Adipocyte (in vitro differentiated cells): ENCODE data around the gene BCL10.
"Not testable (repeated sequence)": the region's sequence is repeated elsewhere in the genome, so short reads cannot be mapped to it uniquely, and the experiment has no call there.

Experiments used
- DNase-seq: peaks from one replicate; pipeline ENCODE4 v3.0.0-alpha.2; 2015; ENCODE audit warnings: low read depth
- H3K27me3 ChIP-seq: replicated peaks from 2 replicates; pipeline ENCODE4 v1.7.0; 2013; ENCODE audit warnings: mild to moderate bottlenecking, low read length, moderate library complexity; ENCODE audit not compliant: control insufficient read depth, insufficient read depth
- H3K36me3 ChIP-seq: 2 replicates; pipeline ENCODE4 v1.7.0; 2013; ENCODE audit warnings: low read length, mild to moderate bottlenecking, moderate library complexity; ENCODE audit not compliant: control insufficient read depth, insufficient read depth, severe bottlenecking
- H3K4me1 ChIP-seq: 2 replicates; pipeline ENCODE4 v1.7.0; 2013; ENCODE audit warnings: mild to moderate bottlenecking, low read length, moderate library complexity; ENCODE audit not compliant: control insufficient read depth, insufficient read depth
- H3K4me3 ChIP-seq: 2 replicates; pipeline ENCODE4 v1.7.0; 2013; ENCODE audit warnings: mild to moderate bottlenecking, low read length, moderate library complexity
- H3K9ac ChIP-seq: 2 replicates; pipeline ENCODE4 v1.7.0; 2013; ENCODE audit warnings: mild to moderate bottlenecking, low read length, moderate library complexity
- H3K9me3 ChIP-seq: 2 replicates; pipeline ENCODE4 v1.7.0; 2013; ENCODE audit warnings: mild to moderate bottlenecking, low read length, moderate library complexity; ENCODE audit not compliant: control insufficient read depth

Gene BCL10

GRCh38 chr1:85259912-85260274 is 16.5 kb downstream of the BCL10 start:
- Histone ChIP-seq H3K27me3 (no peaks in the 10 kb centered on the region), H3K9ac (peak overlapping the region; percentile 99), H3K4me1 (peaks cover 34% of the 10 kb centered on the region), H3K9me3 (no peaks in the 10 kb centered on the region), H3K4me3 (peak overlapping the region; percentile 97), H3K36me3 (peaks cover 21% of the 10 kb centered on the region)
- no peak for DNase-seq

- Histone ChIP-seq H3K9ac (peak within 1 kb of the TSS; percentile 99), H3K4me1 (peaks cover 34% of the 10 kb centered on the region), H3K36me3 (peaks cover 21% of the 10 kb centered on the region), H3K4me3 (peak within 1 kb of the TSS; percentile 97), H3K9me3 (no peaks in the 10 kb centered on the region), H3K27me3 (no peaks in the 10 kb centered on the region)
- DNase-seq: peak; percentile 99
Measured at GRCh38 chr1:85259118-85259911, 17.1 kb downstream of the BCL10 start, which contains the start of gene C1orf52. Gene C1orf52 (minus strand): TSS chr1:85259662. CDS start chr1:85259633, 29 bp downstream.

GRCh38 chr1:85258536-85259117 is 17.8 kb downstream of the BCL10 start:
- H3K9ac ChIP-seq: peak overlapping the region; percentile 99
- H3K36me3 ChIP-seq: peaks cover 27% of the 10 kb centered on the region
- H3K4me3 ChIP-seq: peak overlapping the region; percentile 97

GRCh38 chr1:85249042-85249441 is 27.4 kb downstream of the BCL10 start:
- H3K9me3 ChIP-seq, H3K4me3 ChIP-seq, H3K27me3 ChIP-seq, H3K9ac ChIP-seq, DNase-seq: not testable (repeated sequence)
- Histone ChIP-seq H3K36me3 (peaks cover 23% of the 10 kb centered on the region), H3K4me1 (peaks cover 22% of the 10 kb centered on the region)

More at GRCh38 chr1:85258536-85259117, 17.8 kb downstream of the BCL10 start:
- Histone ChIP-seq H3K9me3 (no peaks in the 10 kb centered on the region), H3K4me1 (peaks cover 34% of the 10 kb centered on the region), H3K27me3 (no peaks in the 10 kb centered on the region)
- peak; percentile 55 for DNase-seq

GRCh38 chr1:85245891-85246290 is 30.5 kb downstream of the BCL10 start:
- Histone ChIP-seq H3K9me3 (no peaks in the 10 kb centered on the region), H3K4me1 (peaks cover 35% of the 10 kb centered on the region), H3K9ac (no peak overlapping the region), H3K36me3 (no peaks in the 10 kb centered on the region), H3K27me3 (no peaks in the 10 kb centered on the region), H3K4me3 (no peak overlapping the region)
- DNase-seq: no peak

GRCh38 chr1:85245456-85245855 is 31.0 kb downstream of the BCL10 start:
- Histone ChIP-seq H3K9ac (no peak overlapping the region), H3K4me1 (peaks cover 40% of the 10 kb centered on the region), H3K27me3 (no peaks in the 10 kb centered on the region), H3K4me3 (no peak overlapping the region), H3K36me3 (no peaks in the 10 kb centered on the region), H3K9me3 (no peaks in the 10 kb centered on the region)
- DNase-seq: no peak

GRCh38 chr1:85244271-85245061 is 32.0 kb downstream of the BCL10 start:
- Histone ChIP-seq H3K4me1 (peaks cover 45% of the 10 kb centered on the region), H3K27me3 (no peaks in the 10 kb centered on the region), H3K4me3 (peak overlapping the region; percentile 0), H3K9me3 (no peaks in the 10 kb centered on the region), H3K9ac (peak overlapping the region; percentile 37), H3K36me3 (no peaks in the 10 kb centered on the region)
- DNase-seq: peak; percentile 51

GRCh38 chr1:85243372-85243771 is 33.1 kb downstream of the BCL10 start:
- Histone ChIP-seq H3K4me1 (peaks cover 45% of the 10 kb centered on the region), H3K27me3 (no peaks in the 10 kb centered on the region), H3K9me3 (no peaks in the 10 kb centered on the region), H3K9ac (peak overlapping the region; percentile 37), H3K4me3 (no peak overlapping the region), H3K36me3 (no peaks in the 10 kb centered on the region)
- peak; percentile 74 for DNase-seq

GRCh38 chr1:85240643-85241042 is 35.8 kb downstream of the BCL10 start:
- Histone ChIP-seq H3K27me3 (no peaks in the 10 kb centered on the region), H3K36me3 (no peaks in the 10 kb centered on the region), H3K9ac (peak overlapping the region; percentile 43), H3K4me3 (no peak overlapping the region), H3K9me3 (no peaks in the 10 kb centered on the region), H3K4me1 (peaks cover 40% of the 10 kb centered on the region)
- no peak for DNase-seq

GRCh38 chr1:85240174-85240601 is 36.2 kb downstream of the BCL10 start:
- peaks cover 35% of the 10 kb centered on the region for H3K4me1 ChIP-seq
- H3K36me3 ChIP-seq: no peaks in the 10 kb centered on the region
- DNase-seq: peak; percentile 39
- peak overlapping the region; percentile 43 for H3K9ac ChIP-seq
- no peaks in the 10 kb centered on the region for H3K27me3 ChIP-seq
- no peaks in the 10 kb centered on the region for H3K9me3 ChIP-seq
- H3K4me3 ChIP-seq: no peak overlapping the region

GRCh38 chr1:85237613-85238012 is 38.8 kb downstream of the BCL10 start:
- Histone ChIP-seq H3K27me3 (no peaks in the 10 kb centered on the region), H3K9ac (no peak overlapping the region), H3K4me3 (no peak overlapping the region), H3K9me3 (no peaks in the 10 kb centered on the region), H3K36me3 (no peaks in the 10 kb centered on the region), H3K4me1 (peaks cover 14% of the 10 kb centered on the region)
- no peak for DNase-seq
